GM12872 (cell line): ENCODE measurements around the gene RAP1A.

Source experiments
- CTCF ChIP-seq: IDR thresholded peaks from 3 replicates; pipeline ENCODE4 v1.5.1; 2011; ENCODE audit warnings: low read depth, mild to moderate bottlenecking, low read length, moderate library complexity; ENCODE audit not compliant: insufficient read depth

RAP1A gene

DNA sequence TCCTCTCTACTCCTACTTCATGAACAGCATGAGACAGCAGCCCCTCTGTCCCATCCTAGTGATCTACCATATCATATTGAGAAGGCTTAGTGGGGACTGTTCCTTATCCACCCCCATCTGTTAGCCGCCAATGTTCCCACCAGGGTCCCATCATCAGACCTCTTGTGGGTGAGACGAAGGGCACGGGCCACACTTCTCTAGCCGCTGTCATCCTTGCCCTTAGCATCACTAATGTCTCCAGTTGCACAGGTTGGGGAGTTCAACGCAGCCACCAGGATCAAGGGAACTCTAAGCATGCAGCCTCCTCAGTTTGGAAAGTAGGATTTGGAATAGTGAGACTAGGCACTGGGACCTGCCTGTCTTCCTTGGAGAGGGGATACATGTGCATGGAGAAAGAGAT lies 99.5 kb downstream of the RAP1A start:
- TF ChIP-seq CTCF = no peak

DNA sequence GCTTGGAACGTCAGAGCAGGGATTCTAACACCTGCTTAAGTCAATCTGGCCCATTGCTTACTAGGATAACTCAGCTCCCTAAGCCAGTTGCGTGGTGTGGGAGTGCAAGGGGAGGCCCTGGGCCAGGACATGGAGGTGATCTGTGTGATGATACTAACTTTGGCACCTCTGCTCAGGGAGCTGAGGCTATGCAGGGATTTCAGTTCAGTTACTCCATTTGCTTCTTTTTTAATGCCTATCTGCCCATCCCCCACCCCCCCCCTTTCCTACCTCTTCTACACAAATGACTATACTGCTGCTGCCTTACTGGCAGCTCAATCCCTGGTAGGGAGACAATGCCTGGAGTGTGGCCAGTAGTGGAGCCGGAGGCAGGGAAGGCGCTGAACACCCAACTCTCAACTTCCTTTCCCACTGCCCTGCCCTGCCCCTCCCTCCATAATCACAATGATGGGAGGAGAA lies 100.1 kb downstream of the RAP1A start:
- TF ChIP-seq CTCF = no peak

- no peak for TF ChIP-seq CTCF
Measured at GRCh38 chr1:111720274-111720976, 100.8 kb downstream of the RAP1A start.

GRCh38 chr1:111720977-111721786 lies 101.6 kb downstream of the RAP1A start:
- no peak for TF ChIP-seq CTCF

DNA sequence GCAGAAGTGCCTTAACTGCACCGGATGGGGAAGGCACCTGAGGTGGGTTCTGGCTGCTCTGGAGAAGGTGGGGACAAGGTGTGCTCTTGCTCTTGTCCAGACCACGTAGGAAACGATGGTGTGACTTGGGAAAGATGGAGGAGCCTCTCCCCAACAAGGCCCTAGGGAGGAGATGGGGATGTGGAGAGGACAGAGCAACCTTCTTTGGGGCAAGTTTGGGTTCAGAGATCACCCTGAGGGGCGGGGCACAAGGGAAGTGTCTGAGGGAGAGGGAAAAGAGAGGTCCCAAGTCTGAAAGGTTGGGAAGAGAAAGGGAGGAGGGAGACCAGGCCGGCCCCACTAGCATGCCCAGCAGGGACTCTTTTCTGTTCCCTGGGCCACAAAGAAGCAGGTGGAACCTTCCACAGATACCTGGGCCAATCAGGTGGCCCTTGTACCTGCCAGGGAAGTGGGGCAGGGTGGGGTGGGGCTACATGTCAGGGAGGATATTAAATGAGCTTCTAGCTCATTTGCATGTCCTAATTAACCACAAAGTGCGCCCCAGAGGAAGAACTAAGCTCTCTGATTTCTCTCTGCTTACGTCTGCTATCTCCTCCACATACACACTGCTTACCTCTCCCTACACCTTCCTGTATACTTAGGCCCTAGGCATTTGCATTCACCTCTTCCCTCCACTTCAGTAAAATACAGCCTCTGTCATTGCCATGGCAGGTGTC lies 103.7 kb downstream of the RAP1A start:
- TF ChIP-seq CTCF = no peak

DNA sequence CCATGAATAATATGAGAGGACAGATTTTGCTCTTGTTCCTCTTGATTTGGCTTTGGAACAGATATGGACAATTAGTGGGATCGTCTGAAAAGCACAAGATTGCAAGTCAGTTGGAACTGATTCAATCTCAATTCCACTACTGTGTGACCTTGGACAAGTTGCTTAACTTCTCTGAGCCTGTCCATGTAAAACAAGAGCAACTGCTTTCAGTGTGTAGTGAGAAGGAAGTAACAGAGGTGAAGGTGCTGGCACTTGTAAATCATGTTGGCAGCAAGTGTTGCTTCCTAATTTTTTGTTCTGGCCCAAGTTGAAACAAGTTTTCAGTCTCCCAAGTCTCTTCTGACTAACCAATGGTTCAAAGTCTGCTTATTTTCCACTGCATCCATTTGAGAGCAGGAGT lies 104.3 kb downstream of the RAP1A start:
- no peak for TF ChIP-seq CTCF

GRCh38 chr1:111725192-111725591 lies 105.6 kb downstream of the RAP1A start:
- TF ChIP-seq CTCF = no peak
